Thyroid gland (tissue), 4 donors: ENCODE data around the gene SERF2. TPM values are rescaled to one million over a fixed set of nuclear protein-coding genes. Genes with fewer than 3 reads are reported as not detected.
"Not testable (repeated sequence)": the region's sequence is repeated elsewhere in the genome, so short reads cannot be mapped to it uniquely, and the experiment has no call there.

Experiments used
- DNase-seq, 2 donors: peaks; one replicate each; pipeline ENCODE4 v3.0.0-alpha.2; 2019
- H3K27ac ChIP-seq, 3 donors: fragments of 200-600 bp; sonication (generic); 1 replicate in 2 of 3; 2 replicates in 1 of 3; pipeline ENCODE4 v1.5.1; 2016 to 2019; ENCODE audit warnings: mild to moderate bottlenecking in 1 of 3, moderate library complexity in 1 of 3
- H3K27me3 ChIP-seq: fragments of 200-600 bp; sonication (generic); one replicate; pipeline ENCODE4 v1.5.1; 2019
- H3K36me3 ChIP-seq, 2 donors: fragments of 200-600 bp; sonication (generic); one replicate each; pipeline ENCODE4 v1.5.1; 2016 to 2019
- H3K4me1 ChIP-seq, 2 donors: fragments of 200-600 bp; sonication (generic); one replicate each; pipeline ENCODE4 v1.5.1; 2017 to 2019
- H3K4me3 ChIP-seq, 3 donors: fragments of 200-600 bp; sonication (generic); replicated peaks in 1 of 3; 1 replicate in 2 of 3; 2 replicates in 1 of 3; pipeline ENCODE4 v1.5.1; 2016; ENCODE audit warnings: mild to moderate bottlenecking in 1 of 3
- H3K9me3 ChIP-seq: fragments of 200-600 bp; sonication (generic); one replicate; pipeline ENCODE4 v1.5.1; 2017
- POLR2A ChIP-seq, 2 donors: fragments of 450-650 bp; IDR thresholded peaks; one replicate each; pipeline ENCODE4 v1.6.1; 2017; ENCODE audit warnings: antibody characterized with exemption in 2 of 2, mild to moderate bottlenecking in 2 of 2, moderate library complexity in 1 of 2
- WGBS, 2 donors: methylation state at CpG; one replicate each; pipeline ENCODE4 v1.1.5; 2017; 5-methylcytosine and 5-hydroxymethylcytosine counted together
- intact Hi-C: fragments of 100-400 bp; cut with DNase I; formaldehyde crosslinking; loops from one replicate; pipeline ENCODE4 v1.15.1; 2023
- total RNA-seq, 4 donors: library from RNA; depleted of rRNA; stranded (reverse); fragments of >200 nt; gene quantifications; one replicate each; pipeline ENCODE4 v1.2.3, GENCODE V29; 2016
- TF ChIP-seq, protein P1 (sequence below), 6 experiments: fragments of 200-600 bp in 3 of 6; fragments of 450-650 bp in 3 of 6; sonication (generic) in 3 of 6; IDR thresholded peaks; one replicate each; pipeline ENCODE4 v1.5.1; 2016 to 2019; ENCODE audit warnings: antibody characterized with exemption in 6 of 6, mild to moderate bottlenecking in 2 of 6, inconsistent platforms in 1 of 6, moderate library complexity in 1 of 6

The SERF2 gene
- 1,000 to 10,000 TPM in 2 of 4 donors, 100 to 1,000 TPM in 2; 331 to 1,163 (median 700) TPM for total RNA-seq

GRCh38 chr15:43791993-43792760, at the start of gene SERF2:
SERF2 (plus strand) TSS chr15:43792320; CDS start chr15:43792377, 57 bp downstream.
- Histone ChIP-seq H3K27ac (peak within 1 kb of the TSS; percentile 86 to 96 (median 92)), H3K27me3 (no peaks in the 10 kb centered on the region), H3K9me3 (no peaks in the 10 kb centered on the region), H3K36me3 (peaks cover 13 to 16% of the 10 kb centered on the region in 2 donors), H3K4me3 (peak within 1 kb of the TSS; percentile 64 to 100 (median 85)), H3K4me1 (peaks cover 16 to 27% of the 10 kb centered on the region in 2 donors)
- TF ChIP-seq, protein P1, sequence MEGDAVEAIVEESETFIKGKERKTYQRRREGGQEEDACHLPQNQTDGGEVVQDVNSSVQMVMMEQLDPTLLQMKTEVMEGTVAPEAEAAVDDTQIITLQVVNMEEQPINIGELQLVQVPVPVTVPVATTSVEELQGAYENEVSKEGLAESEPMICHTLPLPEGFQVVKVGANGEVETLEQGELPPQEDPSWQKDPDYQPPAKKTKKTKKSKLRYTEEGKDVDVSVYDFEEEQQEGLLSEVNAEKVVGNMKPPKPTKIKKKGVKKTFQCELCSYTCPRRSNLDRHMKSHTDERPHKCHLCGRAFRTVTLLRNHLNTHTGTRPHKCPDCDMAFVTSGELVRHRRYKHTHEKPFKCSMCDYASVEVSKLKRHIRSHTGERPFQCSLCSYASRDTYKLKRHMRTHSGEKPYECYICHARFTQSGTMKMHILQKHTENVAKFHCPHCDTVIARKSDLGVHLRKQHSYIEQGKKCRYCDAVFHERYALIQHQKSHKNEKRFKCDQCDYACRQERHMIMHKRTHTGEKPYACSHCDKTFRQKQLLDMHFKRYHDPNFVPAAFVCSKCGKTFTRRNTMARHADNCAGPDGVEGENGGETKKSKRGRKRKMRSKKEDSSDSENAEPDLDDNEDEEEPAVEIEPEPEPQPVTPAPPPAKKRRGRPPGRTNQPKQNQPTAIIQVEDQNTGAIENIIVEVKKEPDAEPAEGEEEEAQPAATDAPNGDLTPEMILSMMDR (IDR thresholded peaks at IDR 0.05), result peak in 1 of 6 experiments; percentile 23
- peak; percentile 93 to 99 for TF ChIP-seq POLR2A (IDR thresholded peaks at IDR 0.05)
- peak; percentile 100 for DNase-seq
- intact Hi-C loops, result no loop called here
- WGBS, 2 donors, result 0 to 1% methylated on average over 2 to 43 of the region's 66 CpGs

GRCh38 chr15:43746245-43746902, 45.7 kb upstream of the SERF2 start, which contains the start of gene PDIA3:
PDIA3 (plus strand) TSS chr15:43746438; CDS start chr15:43746540, 102 bp downstream.
- 0 to 4% methylated on average over 5 to 11 of the region's 84 CpGs for WGBS, 2 donors
- H3K4me3 ChIP-seq, result peak within 1 kb of the TSS; percentile 41 to 93 (median 53)
- H3K36me3 ChIP-seq, H3K27me3 ChIP-seq, intact Hi-C loops, H3K9me3 ChIP-seq: not testable (repeated sequence)
- peak; percentile 85 to 99 for TF ChIP-seq POLR2A (IDR thresholded peaks at IDR 0.05)
- H3K27ac ChIP-seq, result peak within 1 kb of the TSS; percentile 70 to 97 (median 96)
- peaks cover 33 to 36% of the 10 kb centered on the region in 2 donors for H3K4me1 ChIP-seq
- DNase-seq, result peak; percentile 94

DNA sequence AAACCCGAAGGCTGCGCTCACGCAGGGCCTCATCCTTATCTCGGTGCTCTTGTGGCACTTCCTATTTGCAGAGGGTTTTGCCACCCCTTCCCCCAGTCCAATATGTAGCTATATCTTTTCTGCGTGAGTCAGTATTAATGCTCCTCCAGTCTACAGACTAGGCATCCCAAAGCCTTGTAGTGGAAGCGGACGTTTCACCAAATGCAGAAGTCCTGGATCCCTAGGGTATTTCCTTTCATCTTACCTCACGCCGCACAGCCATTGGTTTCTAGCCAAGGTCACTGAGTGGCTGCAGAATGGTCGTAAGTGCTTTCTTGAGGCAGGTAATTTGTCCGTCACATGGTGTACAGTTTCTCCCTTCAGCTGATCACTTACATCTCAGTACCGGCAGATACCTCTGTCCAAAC, 45.2 kb upstream of the SERF2 start:
- 0 to 2% methylated on average over 8 to 11 of the region's 12 CpGs for WGBS, 2 donors
- intact Hi-C loops, H3K27me3 ChIP-seq, H3K9me3 ChIP-seq, H3K36me3 ChIP-seq: not testable (repeated sequence)
- Histone ChIP-seq H3K4me3 (peak overlapping the region; percentile 41 to 93 (median 53)), H3K4me1 (peaks cover 38 to 42% of the 10 kb centered on the region in 2 donors), H3K27ac (peak overlapping the region; percentile 70 to 97 (median 96))
- DNase-seq, result peak; percentile 37 to 47
- TF ChIP-seq POLR2A (IDR thresholded peaks at IDR 0.05), result peak in 1 of 2 donors; percentile 1

DNA sequence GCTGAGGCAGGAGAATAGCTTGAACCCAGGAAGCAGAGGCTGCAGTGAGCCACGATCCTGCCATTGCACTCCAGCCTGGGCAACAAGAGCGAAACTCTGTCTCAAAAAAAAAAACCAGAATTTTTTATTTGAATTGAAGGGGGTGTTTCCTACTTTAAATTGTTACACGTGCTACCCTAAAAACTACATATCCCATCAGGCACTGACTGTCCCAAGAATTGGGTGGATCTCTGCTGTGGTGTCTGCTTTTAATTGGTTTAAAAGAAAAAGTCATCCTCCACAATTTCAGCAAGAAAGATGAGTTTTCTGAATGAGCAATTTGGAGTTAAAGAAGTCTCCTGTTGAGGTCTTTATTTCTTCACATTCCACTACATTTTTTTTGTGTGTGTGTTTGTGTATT, 43.7 kb upstream of the SERF2 start:
- Histone ChIP-seq H3K9me3 (no peaks in the 10 kb centered on the region), H3K27ac (no peak overlapping the region), H3K4me1 (peaks cover 44 to 56% of the 10 kb centered on the region in 2 donors), H3K27me3 (no peaks in the 10 kb centered on the region), H3K4me3 (no peak overlapping the region), H3K36me3 (no peaks in the 10 kb centered on the region)
- intact Hi-C loops, result no loop called here
- WGBS, 2 donors, result 59 to 64% methylated on average over 3 of the region's 3 CpGs
- no peak for TF ChIP-seq POLR2A (IDR thresholded peaks at IDR 0.05)
- TF ChIP-seq, protein P1 (IDR thresholded peaks at IDR 0.05), result no peak
- DNase-seq, result no peak

GRCh38 chr15:43749690-43750345, 42.3 kb upstream of the SERF2 start:
- Histone ChIP-seq H3K36me3 (peaks cover 10% of the 10 kb centered on the region in 2 donors), H3K27ac (peak overlapping the region; percentile 7 to 62 (median 53)), H3K9me3 (no peaks in the 10 kb centered on the region), H3K4me3 (peak overlapping the region in 1 of 3 donors; percentile 17), H3K4me1 (peaks cover 44 to 58% of the 10 kb centered on the region in 2 donors), H3K27me3 (no peaks in the 10 kb centered on the region)
- TF ChIP-seq, protein P1 (IDR thresholded peaks at IDR 0.05), result no peak
- DNase-seq, result peak; percentile 60 to 66
- 44 to 48% methylated on average over 12 of the region's 12 CpGs for WGBS, 2 donors
- intact Hi-C loops, result no loop called here
